A549 (cell line): ENCODE results near the gene SPRR4.

ENCODE experiments used
- ZNF302 ChIP-seq: fragments of 250-450 bp; sonication (Bioruptor Pico); IDR thresholded peaks from 2 replicates; pipeline ENCODE4 v1.9.0; 2021; ENCODE audit warnings: inconsistent platforms, mild to moderate bottlenecking, moderate library complexity
- TF ChIP-seq, protein P1 (sequence below): fragments of 250-450 bp; sonication (Bioruptor Pico); IDR thresholded peaks from 2 replicates; pipeline ENCODE4 v1.5.0; 2020; ENCODE audit warnings: low read depth, mild to moderate bottlenecking, moderate library complexity
- TF ChIP-seq, protein P2 (sequence below): fragments of >200 bp; sonication (Bioruptor Twin); formaldehyde crosslinking; IDR thresholded peaks from 3 replicates; pipeline ENCODE4 v1.5.1; 2016

GRCh38 chr1:152967201-152967600 is 3.2 kb upstream of the SPRR4 start:
- TF ChIP-seq, protein P1, sequence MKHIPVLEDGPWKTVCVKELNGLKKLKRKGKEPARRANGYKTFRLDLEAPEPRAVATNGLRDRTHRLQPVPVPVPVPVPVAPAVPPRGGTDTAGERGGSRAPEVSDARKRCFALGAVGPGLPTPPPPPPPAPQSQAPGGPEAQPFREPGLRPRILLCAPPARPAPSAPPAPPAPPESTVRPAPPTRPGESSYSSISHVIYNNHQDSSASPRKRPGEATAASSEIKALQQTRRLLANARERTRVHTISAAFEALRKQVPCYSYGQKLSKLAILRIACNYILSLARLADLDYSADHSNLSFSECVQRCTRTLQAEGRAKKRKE (CRISPR knock-in tag), result no peak
- TF ChIP-seq, protein P2, sequence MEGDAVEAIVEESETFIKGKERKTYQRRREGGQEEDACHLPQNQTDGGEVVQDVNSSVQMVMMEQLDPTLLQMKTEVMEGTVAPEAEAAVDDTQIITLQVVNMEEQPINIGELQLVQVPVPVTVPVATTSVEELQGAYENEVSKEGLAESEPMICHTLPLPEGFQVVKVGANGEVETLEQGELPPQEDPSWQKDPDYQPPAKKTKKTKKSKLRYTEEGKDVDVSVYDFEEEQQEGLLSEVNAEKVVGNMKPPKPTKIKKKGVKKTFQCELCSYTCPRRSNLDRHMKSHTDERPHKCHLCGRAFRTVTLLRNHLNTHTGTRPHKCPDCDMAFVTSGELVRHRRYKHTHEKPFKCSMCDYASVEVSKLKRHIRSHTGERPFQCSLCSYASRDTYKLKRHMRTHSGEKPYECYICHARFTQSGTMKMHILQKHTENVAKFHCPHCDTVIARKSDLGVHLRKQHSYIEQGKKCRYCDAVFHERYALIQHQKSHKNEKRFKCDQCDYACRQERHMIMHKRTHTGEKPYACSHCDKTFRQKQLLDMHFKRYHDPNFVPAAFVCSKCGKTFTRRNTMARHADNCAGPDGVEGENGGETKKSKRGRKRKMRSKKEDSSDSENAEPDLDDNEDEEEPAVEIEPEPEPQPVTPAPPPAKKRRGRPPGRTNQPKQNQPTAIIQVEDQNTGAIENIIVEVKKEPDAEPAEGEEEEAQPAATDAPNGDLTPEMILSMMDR, result no peak
- no peak for TF ChIP-seq ZNF302
